Gastroesophageal sphincter (tissue), 4 donors: ENCODE data around the gene RBM12. TPM values are rescaled to one million over a fixed set of nuclear protein-coding genes. Genes with fewer than 3 reads are reported as not detected.

Experiments used
- ATAC-seq: fragments of 150-250 bp; one replicate; pipeline ENCODE4 v1.9.1; 2016; ENCODE audit warnings: mild to moderate bottlenecking, moderate library complexity
- H3K27ac ChIP-seq, 4 donors: fragments of 200-600 bp; sonication (generic) in 3 of 4; 1 replicate in 3 of 4; 2 replicates in 1 of 4; pipeline ENCODE4 v1.5.1; 2016 to 2019
- H3K27me3 ChIP-seq: fragments of 200-600 bp; sonication (generic); one replicate; pipeline ENCODE4 v1.5.1; 2019
- H3K36me3 ChIP-seq, 2 donors: fragments of 200-600 bp; sonication (generic); one replicate each; pipeline ENCODE4 v1.5.1; 2019; ENCODE audit warnings: control low read depth in 1 of 2
- H3K4me1 ChIP-seq, 3 donors: fragments of 200-600 bp; sonication (generic); 1 replicate in 2 of 3; 2 replicates in 1 of 3; pipeline ENCODE4 v1.5.1; 2016 to 2019; ENCODE audit warnings: control low read depth in 2 of 3
- H3K4me3 ChIP-seq, 2 donors: fragments of 200-600 bp; sonication (generic); one replicate each; pipeline ENCODE4 v1.5.1; 2019; ENCODE audit warnings: mild to moderate bottlenecking in 1 of 2, moderate library complexity in 1 of 2
- H3K9me3 ChIP-seq, 3 donors: fragments of 200-600 bp; sonication (generic); one replicate each; pipeline ENCODE4 v1.5.1; 2017 to 2019; ENCODE audit warnings: control low read depth in 2 of 3
- EP300 ChIP-seq: sonication (generic); formaldehyde crosslinking; IDR thresholded peaks from one replicate; pipeline ENCODE4 v1.6.1; 2017; ENCODE audit warnings: antibody characterized with exemption, mild to moderate bottlenecking
- POLR2A ChIP-seq, 2 donors: fragments of 450-650 bp; IDR thresholded peaks; one replicate each; pipeline ENCODE4 v1.6.1; 2017; ENCODE audit warnings: antibody characterized with exemption in 2 of 2, mild to moderate bottlenecking in 2 of 2, moderate library complexity in 1 of 2
- POLR2AphosphoS5 ChIP-seq: sonication (generic); formaldehyde crosslinking; IDR thresholded peaks from one replicate; pipeline ENCODE4 v1.6.1; 2017; ENCODE audit warnings: antibody characterized with exemption
- WGBS, 2 donors: methylation state at CpG; one replicate each; pipeline ENCODE4 v1.1.5; 2018; ENCODE audit warnings: low coverage in 1 of 2; 5-methylcytosine and 5-hydroxymethylcytosine counted together
- total RNA-seq, 4 donors: library from RNA; depleted of rRNA; stranded (reverse); fragments of >200 nt; gene quantifications; one replicate each; pipeline ENCODE4 v1.1.0, GENCODE V29; 2016
- TF ChIP-seq, protein P1 (sequence below), 4 experiments: fragments of 200-600 bp in 2 of 4; fragments of 450-650 bp in 2 of 4; sonication (generic) in 1 of 4; IDR thresholded peaks; one replicate each; pipeline ENCODE4 v1.5.1; 2017 to 2019; ENCODE audit warnings: antibody characterized with exemption in 4 of 4, mild to moderate bottlenecking in 2 of 4, moderate library complexity in 2 of 4

The RBM12 gene
- total RNA-seq, 4 donors from 2014 or later = 18.9 to 36.3 (median 29.5) TPM

DNA sequence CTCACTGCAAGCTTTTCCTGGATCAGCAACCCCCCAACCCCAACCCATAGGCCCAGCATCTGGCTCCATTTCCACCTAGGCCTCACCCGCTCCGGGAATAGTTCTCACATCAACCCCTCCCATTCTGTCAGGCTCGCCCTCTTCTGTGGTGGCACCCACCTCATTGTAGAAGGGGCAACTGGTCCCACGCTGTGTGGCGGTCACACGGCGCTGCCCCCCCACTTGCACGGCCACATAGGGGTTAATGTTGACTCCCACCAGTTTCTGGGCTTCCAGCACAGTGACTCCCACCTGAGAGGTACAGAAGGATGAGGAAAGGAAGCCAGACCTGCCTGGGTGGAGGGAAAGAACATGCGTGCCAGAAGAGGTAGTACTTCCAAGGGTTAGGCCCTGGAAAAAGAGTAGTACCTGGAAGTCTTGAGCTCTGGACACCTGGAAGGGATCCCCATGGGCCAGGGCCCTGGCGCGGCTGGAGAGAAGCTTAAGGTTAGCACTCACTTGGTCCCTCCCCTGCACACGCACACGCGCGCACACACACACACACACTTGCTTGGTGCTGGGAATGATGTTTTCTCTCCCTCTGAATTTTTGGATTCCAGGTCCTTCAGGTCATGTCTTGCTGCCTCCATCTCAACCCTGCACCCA, 61.7 kb downstream of the RBM12 start:
- no peaks in the 10 kb centered on the region for H3K9me3 ChIP-seq
- H3K27me3 ChIP-seq = peaks cover 33% of the 10 kb centered on the region
- H3K27ac ChIP-seq = no peak overlapping the region
- 97 to 100% methylated on average over 1 to 9 of the region's 15 CpGs for WGBS, 2 donors
- no peak overlapping the region for H3K4me3 ChIP-seq
- H3K4me1 ChIP-seq = peaks cover 0 to 21% (median 12%) of the 10 kb centered on the region in 3 donors
- TF ChIP-seq, protein P1, sequence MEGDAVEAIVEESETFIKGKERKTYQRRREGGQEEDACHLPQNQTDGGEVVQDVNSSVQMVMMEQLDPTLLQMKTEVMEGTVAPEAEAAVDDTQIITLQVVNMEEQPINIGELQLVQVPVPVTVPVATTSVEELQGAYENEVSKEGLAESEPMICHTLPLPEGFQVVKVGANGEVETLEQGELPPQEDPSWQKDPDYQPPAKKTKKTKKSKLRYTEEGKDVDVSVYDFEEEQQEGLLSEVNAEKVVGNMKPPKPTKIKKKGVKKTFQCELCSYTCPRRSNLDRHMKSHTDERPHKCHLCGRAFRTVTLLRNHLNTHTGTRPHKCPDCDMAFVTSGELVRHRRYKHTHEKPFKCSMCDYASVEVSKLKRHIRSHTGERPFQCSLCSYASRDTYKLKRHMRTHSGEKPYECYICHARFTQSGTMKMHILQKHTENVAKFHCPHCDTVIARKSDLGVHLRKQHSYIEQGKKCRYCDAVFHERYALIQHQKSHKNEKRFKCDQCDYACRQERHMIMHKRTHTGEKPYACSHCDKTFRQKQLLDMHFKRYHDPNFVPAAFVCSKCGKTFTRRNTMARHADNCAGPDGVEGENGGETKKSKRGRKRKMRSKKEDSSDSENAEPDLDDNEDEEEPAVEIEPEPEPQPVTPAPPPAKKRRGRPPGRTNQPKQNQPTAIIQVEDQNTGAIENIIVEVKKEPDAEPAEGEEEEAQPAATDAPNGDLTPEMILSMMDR (IDR thresholded peaks at IDR 0.05) = no peak
- TF ChIP-seq EP300 (no peak), POLR2A (IDR thresholded peaks at IDR 0.05) (no peak), POLR2AphosphoS5 (no peak)
- ATAC-seq = no peak
- no peaks in the 10 kb centered on the region for H3K36me3 ChIP-seq

DNA sequence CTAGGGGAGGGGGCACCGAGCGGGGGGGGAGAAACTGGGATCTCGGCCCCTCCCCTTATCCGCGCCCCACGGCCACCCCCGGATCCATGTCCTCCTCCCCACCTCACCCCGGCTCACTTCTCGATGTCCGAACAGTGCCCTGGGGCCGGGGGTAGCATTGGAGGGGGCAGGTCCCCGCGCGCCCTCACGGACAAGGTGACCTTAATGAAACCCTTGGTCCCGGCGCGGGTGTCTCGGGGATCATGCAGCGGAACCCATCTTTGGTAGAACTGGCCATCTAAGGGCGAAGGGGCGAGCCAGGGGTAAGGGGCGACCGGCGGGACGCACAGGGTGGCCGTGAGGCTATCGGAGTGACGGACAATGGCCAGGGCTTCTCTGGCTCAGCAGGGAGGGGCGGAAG, 62.7 kb downstream of the RBM12 start:
- WGBS, 2 donors = no CpG with 5 or more reads among the region's 30 CpGs
- Histone ChIP-seq H3K9me3 (no peaks in the 10 kb centered on the region), H3K4me3 (peak overlapping the region; percentile 18 to 58), H3K27ac (peak overlapping the region in 1 of 4 donors; percentile 66), H3K4me1 (peaks cover 0 to 21% (median 12%) of the 10 kb centered on the region in 3 donors), H3K27me3 (peaks cover 37% of the 10 kb centered on the region), H3K36me3 (no peaks in the 10 kb centered on the region)
- no peak for TF ChIP-seq POLR2AphosphoS5
- no peak for TF ChIP-seq POLR2A (IDR thresholded peaks at IDR 0.05)
- TF ChIP-seq, protein P1 (IDR thresholded peaks at IDR 0.05) = no peak
- TF ChIP-seq EP300 = no peak
- ATAC-seq = no peak

DNA sequence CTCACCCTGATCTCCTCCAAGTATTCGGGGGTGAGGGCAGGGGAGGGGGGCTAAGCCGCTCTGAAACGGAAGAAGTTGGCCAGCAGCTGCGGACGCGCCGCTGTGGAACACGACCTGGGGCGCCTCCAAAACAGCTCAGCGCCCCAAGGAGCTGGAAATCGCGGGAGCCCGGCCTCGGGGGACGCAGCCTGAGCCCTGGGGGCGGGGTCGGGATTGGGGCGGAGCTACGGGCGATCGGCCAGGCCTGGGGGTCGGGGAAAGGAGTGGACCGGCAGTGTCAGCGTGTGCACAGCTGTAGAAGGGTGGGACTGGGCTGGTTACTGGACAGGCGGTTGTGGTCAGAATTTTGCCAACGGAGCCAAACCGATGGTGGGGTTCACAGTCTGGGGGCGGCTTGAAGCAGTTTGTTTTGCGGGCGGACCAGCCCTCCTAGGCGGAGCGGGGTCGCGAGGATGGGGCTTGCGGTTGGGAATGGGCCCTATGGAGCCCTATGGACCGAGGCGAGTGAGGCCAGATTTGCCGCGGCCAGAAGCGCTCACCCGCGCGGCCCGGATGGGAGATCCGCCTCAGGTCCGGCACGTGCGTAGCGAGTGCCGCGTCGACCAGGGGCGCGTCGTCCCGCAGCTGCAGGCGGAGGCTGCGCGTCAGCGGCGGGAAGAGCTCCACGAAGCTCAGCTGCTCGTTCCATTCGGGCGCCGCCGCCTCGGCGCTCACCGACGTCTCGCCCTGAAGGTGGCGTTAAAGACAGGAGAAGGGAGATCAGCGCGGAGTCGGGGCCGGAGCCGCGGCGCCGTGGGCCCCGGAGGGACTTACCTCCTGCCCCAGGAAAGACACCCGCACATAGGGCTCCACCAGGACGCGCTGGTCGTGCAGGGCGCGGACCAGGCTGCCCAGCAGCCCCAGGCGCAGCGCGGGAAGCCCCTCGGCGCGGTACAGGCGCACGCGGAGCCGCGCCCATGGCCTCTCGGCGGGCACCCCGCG, 63.4 kb downstream of the RBM12 start:
- WGBS, 2 donors = 0% methylated on average over 14 of the region's 103 CpGs; no CpG with 5 or more reads in 1 of the 2 donors
- TF ChIP-seq, protein P1 (IDR thresholded peaks at IDR 0.05) = peak in 3 of 4 experiments; percentile 35 to 76 (median 58)
- TF ChIP-seq POLR2A (IDR thresholded peaks at IDR 0.05) = peak in 1 of 2 donors; percentile 18
- TF ChIP-seq EP300 = no peak
- TF ChIP-seq POLR2AphosphoS5 = peak; percentile 41
- Histone ChIP-seq H3K4me1 (peaks cover 0 to 21% (median 12%) of the 10 kb centered on the region in 3 donors), H3K36me3 (no peaks in the 10 kb centered on the region), H3K27ac (peak overlapping the region in 1 of 4 donors; percentile 66), H3K9me3 (no peaks in the 10 kb centered on the region), H3K27me3 (peaks cover 37% of the 10 kb centered on the region), H3K4me3 (peak overlapping the region; percentile 18 to 58)
- ATAC-seq = peak; percentile 89

DNA sequence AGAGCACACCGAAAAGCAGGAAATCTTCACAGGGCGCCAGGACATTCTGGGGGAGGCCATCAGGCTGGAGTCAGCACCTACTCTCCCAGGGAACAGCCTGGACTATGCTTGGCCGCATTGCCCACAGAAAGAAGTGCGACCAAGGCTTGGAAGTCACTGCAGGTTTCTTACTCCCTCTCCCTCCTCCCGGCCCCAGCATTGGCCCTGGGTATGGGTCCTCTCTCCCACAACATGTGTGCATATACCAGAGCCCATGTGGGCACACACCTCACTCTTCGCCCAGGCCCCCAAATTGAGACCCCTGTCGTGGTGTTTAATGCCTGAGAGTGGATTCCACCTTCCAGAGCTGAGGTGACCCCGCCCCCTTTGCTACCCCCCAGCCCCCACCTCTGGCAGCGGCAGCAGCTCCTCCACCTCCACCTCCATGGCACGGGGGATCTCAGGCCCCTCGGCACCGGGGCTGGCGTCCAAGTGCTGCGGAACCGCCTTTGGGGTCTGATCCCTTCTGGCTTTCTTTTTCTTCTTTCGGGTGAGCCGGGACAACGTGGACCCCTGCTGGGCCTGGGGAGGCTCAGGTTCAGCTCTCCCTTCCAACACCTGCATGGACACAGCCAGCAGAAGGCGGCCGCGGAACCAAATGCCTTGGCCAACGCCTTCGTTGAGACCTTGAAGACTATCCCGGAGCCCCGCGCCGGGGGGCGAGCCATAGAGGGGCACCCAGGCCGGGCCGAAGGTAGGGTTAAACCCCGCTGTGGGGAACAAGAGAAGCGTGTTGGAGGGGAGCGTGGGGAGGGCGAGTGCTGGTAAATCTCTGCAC, 64.3 kb downstream of the RBM12 start:
- peaks cover 0 to 21% (median 12%) of the 10 kb centered on the region in 3 donors for H3K4me1 ChIP-seq
- H3K27me3 ChIP-seq = peaks cover 37% of the 10 kb centered on the region
- no peaks in the 10 kb centered on the region for H3K9me3 ChIP-seq
- H3K4me3 ChIP-seq = peak overlapping the region in 1 of 2 donors; percentile 58
- 39% methylated on average over 10 of the region's 34 CpGs; no CpG with 5 or more reads in 1 of the 2 donors for WGBS, 2 donors
- no peak for ATAC-seq
- no peak overlapping the region for H3K27ac ChIP-seq
- TF ChIP-seq, protein P1 (IDR thresholded peaks at IDR 0.05) = no peak
- TF ChIP-seq EP300 = no peak
- no peak for TF ChIP-seq POLR2A (IDR thresholded peaks at IDR 0.05)
- no peak for TF ChIP-seq POLR2AphosphoS5
- H3K36me3 ChIP-seq = no peaks in the 10 kb centered on the region
